Ascending aorta (tissue), 2 donors: ENCODE data around the gene RBM4B. TPM values are rescaled to one million over a fixed set of nuclear protein-coding genes. Genes with fewer than 3 reads are reported as not detected.

Source experiments
- DNase-seq, 2 donors: peaks; one replicate each; pipeline ENCODE4 v3.0.0-alpha.2; 2019; ENCODE audit warnings: low spot score in 2 of 2
- H3K27ac ChIP-seq, 2 donors: fragments of 200-600 bp; sonication (generic); one replicate each; pipeline ENCODE4 v1.5.1; 2016 to 2017; ENCODE audit warnings: mild to moderate bottlenecking in 1 of 2
- H3K27me3 ChIP-seq: fragments of 200-600 bp; sonication (generic); one replicate; pipeline ENCODE4 v1.5.1; 2017
- H3K36me3 ChIP-seq, 2 donors: fragments of 200-600 bp; sonication (generic); one replicate each; pipeline ENCODE4 v1.5.1; 2016
- H3K4me1 ChIP-seq, 2 donors: fragments of 200-600 bp; sonication (generic); one replicate each; pipeline ENCODE4 v1.5.1; 2016 to 2017; ENCODE audit warnings: mild to moderate bottlenecking in 1 of 2
- H3K4me3 ChIP-seq, 2 donors: fragments of 200-600 bp; sonication (generic); one replicate each; pipeline ENCODE4 v1.5.1; 2016 to 2017; ENCODE audit warnings: mild to moderate bottlenecking in 1 of 2
- H3K9me3 ChIP-seq, 2 donors: fragments of 200-600 bp; sonication (generic); one replicate each; pipeline ENCODE4 v1.5.1; 2016
- intact Hi-C: fragments of 100-400 bp; cut with DNase I; formaldehyde crosslinking; loops from one replicate; pipeline ENCODE4 v1.15.1; 2023
- total RNA-seq: library from RNA; depleted of rRNA; stranded (reverse); fragments of >200 nt; gene quantifications from one replicate; pipeline ENCODE4 v1.1.0, GENCODE V29; 2016
- TF ChIP-seq, protein P1 (sequence below), 3 experiments: fragments of 200-600 bp in 2 of 3; fragments of 450-650 bp in 1 of 3; sonication (generic) in 2 of 3; IDR thresholded peaks; one replicate each; pipeline ENCODE4 v1.5.1; 2016 to 2019; ENCODE audit warnings: antibody characterized with exemption in 3 of 3, mild to moderate bottlenecking in 1 of 3, moderate library complexity in 1 of 3

The RBM4B gene
- total RNA-seq, 1 donor from 2014 or later: 87.0 TPM

DNA sequence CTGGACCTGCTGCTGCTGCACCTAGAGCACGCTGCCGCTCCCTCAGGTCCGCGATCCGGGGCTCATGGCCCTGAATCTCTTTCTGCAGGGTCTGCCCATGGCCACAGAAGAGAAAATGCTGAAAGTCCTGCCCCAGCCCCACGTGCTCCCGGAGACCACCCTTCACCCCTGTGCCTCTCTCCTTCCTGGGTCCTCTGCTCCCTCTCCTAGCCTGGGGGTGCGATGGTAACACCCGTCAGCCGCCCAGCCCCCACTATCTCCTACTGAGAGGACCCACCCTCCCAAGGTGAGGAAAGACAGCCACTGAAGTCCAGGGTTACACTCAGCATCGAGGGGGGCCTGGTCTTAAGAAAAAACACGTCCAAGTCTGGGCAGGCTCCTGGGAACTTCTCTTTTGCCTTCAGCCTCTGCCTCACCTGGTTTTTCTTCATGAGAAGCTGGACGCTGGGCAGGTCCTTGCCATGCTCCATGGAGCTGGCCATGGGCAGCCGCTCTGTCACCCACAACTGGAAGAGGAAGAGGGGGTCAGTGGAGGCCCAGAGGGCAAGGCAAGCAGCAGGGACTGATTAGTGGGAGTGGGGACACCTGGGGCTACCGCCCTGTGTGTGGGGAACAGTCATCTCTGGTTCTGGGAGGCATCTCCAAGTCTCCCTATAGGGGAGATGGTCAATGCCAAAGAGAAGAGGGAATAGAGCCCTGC is 15.8 kb upstream of the RBM4B start:
- H3K27me3 ChIP-seq: no peaks in the 10 kb centered on the region
- no peak overlapping the region for H3K27ac ChIP-seq
- no peak overlapping the region for H3K4me3 ChIP-seq
- no peak for DNase-seq
- TF ChIP-seq, protein P1, sequence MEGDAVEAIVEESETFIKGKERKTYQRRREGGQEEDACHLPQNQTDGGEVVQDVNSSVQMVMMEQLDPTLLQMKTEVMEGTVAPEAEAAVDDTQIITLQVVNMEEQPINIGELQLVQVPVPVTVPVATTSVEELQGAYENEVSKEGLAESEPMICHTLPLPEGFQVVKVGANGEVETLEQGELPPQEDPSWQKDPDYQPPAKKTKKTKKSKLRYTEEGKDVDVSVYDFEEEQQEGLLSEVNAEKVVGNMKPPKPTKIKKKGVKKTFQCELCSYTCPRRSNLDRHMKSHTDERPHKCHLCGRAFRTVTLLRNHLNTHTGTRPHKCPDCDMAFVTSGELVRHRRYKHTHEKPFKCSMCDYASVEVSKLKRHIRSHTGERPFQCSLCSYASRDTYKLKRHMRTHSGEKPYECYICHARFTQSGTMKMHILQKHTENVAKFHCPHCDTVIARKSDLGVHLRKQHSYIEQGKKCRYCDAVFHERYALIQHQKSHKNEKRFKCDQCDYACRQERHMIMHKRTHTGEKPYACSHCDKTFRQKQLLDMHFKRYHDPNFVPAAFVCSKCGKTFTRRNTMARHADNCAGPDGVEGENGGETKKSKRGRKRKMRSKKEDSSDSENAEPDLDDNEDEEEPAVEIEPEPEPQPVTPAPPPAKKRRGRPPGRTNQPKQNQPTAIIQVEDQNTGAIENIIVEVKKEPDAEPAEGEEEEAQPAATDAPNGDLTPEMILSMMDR (IDR thresholded peaks at IDR 0.05): no peak
- no peaks in the 10 kb centered on the region for H3K36me3 ChIP-seq
- intact Hi-C loops: loop anchor here (1.0 kb wide), 2 partner anchors 141 to 190 kb away; no protein-coding TSS in a partner anchor
- no peaks in the 10 kb centered on the region for H3K4me1 ChIP-seq
- H3K9me3 ChIP-seq: peaks cover 0 to under 1% of the 10 kb centered on the region in 2 donors

DNA sequence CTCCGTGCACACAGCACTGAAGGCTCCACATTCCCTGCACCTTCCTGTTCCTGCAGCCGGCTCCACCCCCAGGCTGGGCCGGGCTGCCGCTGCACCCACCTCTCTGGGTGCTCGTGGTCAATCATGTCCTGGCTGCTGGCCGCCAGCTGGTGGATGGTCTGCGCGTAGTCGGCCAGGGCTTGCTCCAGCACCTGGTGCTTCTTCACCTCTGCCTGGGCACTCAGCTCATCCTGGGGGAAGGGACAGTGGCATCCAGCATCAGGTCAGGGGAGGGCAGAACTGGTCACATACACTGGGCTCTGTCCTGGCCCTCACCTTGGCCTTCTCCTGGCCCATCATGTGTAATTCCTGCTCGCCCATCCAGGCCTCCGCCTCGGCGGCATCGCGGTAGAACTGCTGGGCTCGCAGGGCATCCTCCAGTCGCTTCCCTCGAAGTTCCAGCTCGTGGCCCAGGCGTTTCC is 15.2 kb upstream of the RBM4B start:
- TF ChIP-seq, protein P1 (IDR thresholded peaks at IDR 0.05): no peak
- Histone ChIP-seq H3K27ac (no peak overlapping the region), H3K4me1 (no peaks in the 10 kb centered on the region), H3K9me3 (no peaks in the 10 kb centered on the region), H3K36me3 (no peaks in the 10 kb centered on the region), H3K4me3 (no peak overlapping the region), H3K27me3 (no peaks in the 10 kb centered on the region)
- no peak for DNase-seq
- intact Hi-C loops: no loop called here

DNA sequence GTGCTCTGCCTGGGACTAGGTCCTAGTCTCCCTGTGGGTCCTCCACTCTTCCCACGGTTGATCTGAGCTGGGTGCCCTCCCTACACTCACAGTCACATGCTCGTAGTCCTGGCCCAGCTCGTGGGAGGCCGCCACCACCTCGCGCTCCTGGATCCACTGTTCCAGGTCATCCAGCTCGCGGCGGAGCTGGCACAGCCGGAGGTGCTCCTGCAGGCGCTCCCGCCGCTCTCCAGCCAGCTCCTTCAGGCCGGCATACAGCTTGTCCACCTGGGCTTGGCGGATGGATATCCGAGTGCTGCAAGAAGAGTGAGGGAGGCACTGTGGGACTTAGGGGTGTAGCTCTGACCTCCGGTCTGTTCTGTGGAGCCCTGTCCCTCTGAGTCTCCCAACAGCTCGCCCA is 14.8 kb upstream of the RBM4B start:
- Histone ChIP-seq H3K4me3 (no peak overlapping the region), H3K27ac (no peak overlapping the region), H3K9me3 (no peaks in the 10 kb centered on the region), H3K4me1 (no peaks in the 10 kb centered on the region), H3K27me3 (no peaks in the 10 kb centered on the region), H3K36me3 (no peaks in the 10 kb centered on the region)
- DNase-seq: no peak
- TF ChIP-seq, protein P1 (IDR thresholded peaks at IDR 0.05): no peak
- intact Hi-C loops: no loop called here

DNA sequence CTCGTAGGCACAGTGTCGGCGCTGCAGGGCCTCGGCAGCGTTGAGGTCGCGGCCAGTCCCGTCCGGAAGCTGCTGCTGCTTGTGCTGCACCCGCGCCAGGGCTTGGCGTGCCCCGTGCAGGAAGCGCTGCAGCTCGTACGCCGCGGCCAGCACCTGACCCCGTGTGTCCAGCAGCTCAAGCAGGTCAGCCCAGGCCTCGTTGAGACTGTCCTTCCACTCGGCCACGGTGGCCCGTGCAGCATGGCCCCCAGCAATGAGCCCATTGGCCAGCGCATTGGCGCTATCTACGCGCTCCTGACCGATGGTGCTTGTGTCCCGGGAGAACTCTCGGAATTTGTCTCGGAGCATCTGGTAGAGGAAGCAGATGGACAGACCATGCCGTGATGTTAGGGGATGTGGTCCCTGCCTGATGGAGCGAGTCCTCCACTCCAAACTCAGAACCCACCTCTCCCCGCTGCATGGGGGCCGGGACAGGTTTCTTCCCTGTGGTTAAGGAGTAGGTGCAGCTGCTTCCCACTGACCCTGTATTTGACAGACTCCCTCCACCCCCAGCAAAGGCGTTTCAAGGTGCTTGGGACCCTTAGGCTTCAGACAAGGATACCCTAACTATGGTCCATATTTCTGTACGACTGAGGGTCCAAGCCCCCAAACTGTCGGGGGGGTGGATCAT is 13.8 kb upstream of the RBM4B start:
- TF ChIP-seq, protein P1 (IDR thresholded peaks at IDR 0.05): no peak
- Histone ChIP-seq H3K4me3 (no peak overlapping the region), H3K27me3 (no peaks in the 10 kb centered on the region), H3K4me1 (no peaks in the 10 kb centered on the region), H3K27ac (no peak overlapping the region), H3K9me3 (no peaks in the 10 kb centered on the region), H3K36me3 (no peaks in the 10 kb centered on the region)
- intact Hi-C loops: no loop called here
- no peak for DNase-seq

DNA sequence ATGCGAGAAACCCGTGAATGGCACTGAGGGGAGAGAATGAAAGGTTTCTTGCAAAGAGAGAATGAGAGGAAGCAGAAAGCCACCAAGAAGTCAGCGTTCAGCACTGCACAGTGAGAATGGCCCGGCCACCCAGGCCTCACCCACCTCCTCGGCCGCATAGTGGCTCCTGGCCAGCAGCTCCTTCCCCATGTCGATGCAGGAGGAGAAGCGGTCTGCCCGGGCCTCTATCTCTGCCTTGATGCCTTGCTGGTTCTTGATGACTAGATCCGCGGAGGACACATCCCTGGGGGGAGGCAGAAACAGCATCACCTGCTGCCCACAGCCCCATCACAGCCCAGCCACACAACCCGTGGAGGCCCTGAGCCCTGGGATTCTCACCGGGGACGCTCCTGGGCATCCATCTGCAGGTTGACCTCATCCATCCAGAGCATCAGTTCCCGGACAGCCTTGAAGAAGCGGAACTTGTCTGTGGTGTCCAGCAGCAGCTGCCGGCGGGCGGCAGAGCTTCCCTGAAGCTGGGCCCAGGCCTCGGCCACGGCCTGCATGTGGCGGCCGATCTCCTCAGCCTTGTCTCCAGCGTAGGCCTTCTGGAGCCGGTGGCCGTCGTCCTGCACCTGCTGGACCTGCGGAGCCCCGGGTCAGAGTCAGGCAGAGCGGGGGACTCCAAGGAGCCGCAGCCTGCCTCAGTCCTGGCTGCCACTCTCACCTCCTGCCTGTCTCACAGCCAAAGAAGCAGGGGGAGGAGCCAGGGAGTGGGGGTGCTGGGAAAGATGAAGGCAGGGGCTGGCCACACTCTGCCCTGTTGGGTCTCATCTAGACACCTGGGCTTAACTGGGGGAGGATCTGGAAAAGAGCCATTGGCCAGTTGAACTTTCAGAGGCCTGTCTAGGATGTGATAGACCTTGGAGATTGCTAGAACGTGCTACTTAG is 12.2 kb upstream of the RBM4B start:
- Histone ChIP-seq H3K27ac (no peak overlapping the region), H3K27me3 (no peaks in the 10 kb centered on the region), H3K4me3 (no peak overlapping the region), H3K36me3 (no peaks in the 10 kb centered on the region), H3K9me3 (no peaks in the 10 kb centered on the region), H3K4me1 (no peaks in the 10 kb centered on the region)
- intact Hi-C loops: no loop called here
- DNase-seq: no peak
- TF ChIP-seq, protein P1 (IDR thresholded peaks at IDR 0.05): no peak
